ENCODE measurements around the gene ADAMTSL1.

ADAMTSL1 gene

DNA sequence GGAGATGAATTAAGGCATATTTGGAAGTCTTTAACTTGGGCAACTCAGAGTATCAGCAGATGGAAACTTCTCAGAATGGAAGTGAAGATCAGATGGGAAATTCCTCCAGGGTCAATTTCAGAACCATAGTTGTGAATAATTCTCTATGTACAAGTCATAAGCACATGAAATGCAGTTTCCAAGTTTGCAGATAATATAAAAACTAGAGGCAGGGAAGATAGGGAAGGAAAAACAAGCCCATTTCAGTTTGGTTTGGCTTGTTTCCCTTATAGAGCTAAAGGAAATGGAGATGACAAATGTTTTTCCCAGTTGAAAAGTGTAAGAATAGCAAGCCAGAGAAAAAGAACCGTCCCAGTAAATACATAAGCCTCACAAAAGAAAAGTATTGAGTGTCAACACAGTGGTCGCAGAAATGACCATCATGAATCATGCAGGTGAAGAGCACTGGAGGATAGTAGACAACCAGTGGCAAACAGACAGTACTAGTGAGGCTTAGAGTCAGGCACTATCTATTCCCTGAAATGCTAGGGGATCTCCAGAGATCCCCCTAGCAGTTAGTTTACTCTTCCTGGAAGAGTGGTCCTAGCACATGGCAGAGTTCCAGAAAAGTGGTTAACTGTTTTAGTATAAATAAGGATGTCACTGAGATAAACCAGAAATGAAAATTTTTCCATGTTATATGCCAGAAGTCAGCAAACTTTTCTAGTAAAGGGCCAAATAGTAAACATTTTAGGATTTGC, 313.1 kb downstream of the ADAMTSL1 start:
- no peak for DNase-seq

DNA sequence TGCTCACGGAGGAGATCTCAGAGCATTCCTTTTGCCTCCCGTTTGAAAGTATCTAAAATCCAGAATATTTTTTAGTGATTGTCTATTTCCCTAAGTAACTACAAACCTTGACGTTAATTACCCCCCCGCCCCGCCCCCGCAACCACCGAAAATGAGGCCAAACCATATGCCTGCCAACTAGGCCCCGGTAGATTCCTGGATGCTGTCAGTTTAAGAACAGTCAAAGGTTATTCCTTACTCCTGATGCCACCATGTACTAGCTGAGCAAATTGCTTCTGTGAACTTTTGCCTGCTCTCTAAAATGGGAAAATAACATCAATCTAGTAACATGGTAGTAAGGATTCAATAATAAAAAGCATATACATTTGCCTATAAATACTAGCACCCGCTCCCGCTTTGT, 314.3 kb downstream of the ADAMTSL1 start:
- no peak for DNase-seq

DNA sequence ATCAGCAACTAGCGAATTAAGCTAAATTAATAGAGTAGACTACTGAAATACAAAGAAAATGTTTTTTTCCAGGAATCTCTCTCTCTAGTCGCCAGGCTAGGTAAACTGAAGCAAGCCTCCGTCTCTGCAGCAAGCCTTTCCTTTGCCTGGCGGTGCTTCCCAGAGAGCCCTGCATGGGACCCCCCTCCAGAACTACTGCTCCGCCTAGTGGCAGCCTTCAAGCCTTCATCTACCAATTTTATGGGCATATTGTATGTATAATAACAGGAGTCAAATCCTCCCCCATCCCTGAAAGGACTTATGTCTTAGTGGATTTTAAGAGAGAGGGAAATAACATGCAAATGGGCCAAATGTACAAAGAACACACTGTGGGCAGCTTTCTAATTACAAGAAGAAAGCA, 317.1 kb downstream of the ADAMTSL1 start:
- DNase-seq, result no peak

- DNase-seq, result no peak
Observed at GRCh38 chr9:18793122-18793521, 319.2 kb downstream of the ADAMTSL1 start.

- DNase-seq, result peak; percentile 8 to 31
Observed at GRCh38 chr9:18795947-18796671, 322.2 kb downstream of the ADAMTSL1 start.

GRCh38 chr9:18796696-18797270, 322.8 kb downstream of the ADAMTSL1 start:
- no peak for DNase-seq

DNA sequence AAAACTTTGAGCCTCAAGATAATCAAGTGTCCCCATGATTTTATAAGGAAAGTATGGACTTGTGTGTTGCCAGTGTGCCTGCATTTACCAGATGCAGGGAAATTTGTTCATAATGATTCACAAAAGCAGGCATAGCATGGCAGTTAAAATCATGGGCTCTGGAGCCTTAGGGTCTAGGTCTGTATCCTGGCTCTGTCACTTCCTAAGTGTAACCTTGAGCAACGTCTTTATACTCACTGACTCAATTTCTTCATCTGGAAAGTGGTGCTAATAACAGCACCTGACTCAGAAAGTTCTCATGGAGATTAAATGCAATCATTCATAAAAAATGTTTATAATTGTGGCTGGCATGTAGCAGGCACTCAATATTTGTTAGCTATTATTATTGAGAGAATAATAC, 324.2 kb downstream of the ADAMTSL1 start:
- no peak for DNase-seq

- no peak for DNase-seq
Observed at GRCh38 chr9:18798508-18799290, 324.7 kb downstream of the ADAMTSL1 start.

DNA sequence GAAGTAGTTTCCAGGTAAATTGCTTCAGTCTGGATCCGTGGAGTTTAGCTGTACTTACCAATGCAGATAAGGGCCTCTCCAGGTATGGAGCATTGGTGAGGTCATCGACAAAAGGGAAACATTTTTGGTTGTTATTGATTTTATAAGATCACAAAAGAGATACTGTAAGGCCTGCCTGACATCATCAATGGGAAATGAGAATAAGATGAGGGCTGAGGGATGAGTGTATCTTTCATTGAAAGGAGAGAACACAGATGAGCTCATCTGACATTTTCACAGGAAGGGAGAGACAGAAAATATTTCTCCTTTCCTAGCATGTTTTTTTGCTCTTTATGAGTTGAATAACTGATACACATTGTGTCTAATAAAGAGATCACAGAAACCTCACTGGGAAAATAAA, 325.5 kb downstream of the ADAMTSL1 start:
- DNase-seq, result no peak

- no peak for DNase-seq
Observed at GRCh38 chr9:18800579-18800978, 326.6 kb downstream of the ADAMTSL1 start.

GRCh38 chr9:18805386-18805785, 331.4 kb downstream of the ADAMTSL1 start:
- no peak for DNase-seq

GRCh38 chr9:18806232-18807080, 332.5 kb downstream of the ADAMTSL1 start:
- DNase-seq, result no peak

- DNase-seq, result no peak
Observed at GRCh38 chr9:18810581-18810980, 336.6 kb downstream of the ADAMTSL1 start.

GRCh38 chr9:18811171-18811570, 337.2 kb downstream of the ADAMTSL1 start:
- DNase-seq, result no peak

GRCh38 chr9:18819418-18819817, 345.5 kb downstream of the ADAMTSL1 start:
- no peak for DNase-seq

- DNase-seq, result no peak
Observed at GRCh38 chr9:18820566-18821095, 346.7 kb downstream of the ADAMTSL1 start.

DNA sequence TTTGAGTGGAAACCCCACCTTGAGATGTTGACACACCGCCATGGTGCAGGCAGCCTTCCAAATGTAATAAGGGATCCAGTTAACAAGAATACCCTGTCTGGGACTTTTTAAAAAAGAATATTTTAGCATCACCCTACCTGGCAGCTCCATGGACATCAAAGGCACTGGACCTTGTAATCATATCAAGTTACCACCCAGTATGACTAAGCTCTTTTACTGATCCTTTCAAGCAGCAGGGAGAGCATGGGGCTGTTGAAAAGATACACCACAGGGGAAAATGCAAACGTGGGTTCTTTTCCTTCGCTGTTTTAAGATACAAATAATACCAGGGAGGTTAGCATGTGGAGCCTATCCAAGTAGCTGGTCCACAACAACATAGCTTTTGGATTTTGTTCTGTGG, 347.8 kb downstream of the ADAMTSL1 start:
- no peak for DNase-seq

GRCh38 chr9:18822850-18823249, 348.9 kb downstream of the ADAMTSL1 start:
- no peak for DNase-seq

GRCh38 chr9:18824095-18824666, 350.2 kb downstream of the ADAMTSL1 start:
- DNase-seq, result no peak

DNA sequence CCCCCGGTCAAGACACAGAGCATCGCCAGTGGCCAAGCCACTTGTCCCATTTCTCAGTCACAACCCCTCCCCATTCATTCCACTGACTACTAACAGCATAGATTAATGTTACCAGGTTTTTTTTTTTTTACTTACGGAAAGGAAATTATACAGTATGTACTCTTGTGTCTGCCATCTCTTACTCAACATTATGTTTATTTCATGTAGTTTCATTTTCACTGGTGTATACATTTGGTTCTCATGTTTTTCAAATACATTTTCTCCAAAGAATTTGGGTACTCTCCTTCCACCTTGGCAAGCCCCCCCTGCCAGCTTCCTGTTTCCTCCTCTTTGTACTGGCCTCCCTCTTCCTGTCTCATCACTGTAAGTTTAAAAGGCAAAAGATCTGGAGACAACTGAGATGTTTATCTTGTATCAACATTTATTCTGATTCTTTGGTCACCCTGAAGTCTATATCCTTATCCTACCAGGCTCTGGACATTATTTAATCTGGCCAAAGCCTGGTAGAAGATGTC, 351.8 kb downstream of the ADAMTSL1 start:
- DNase-seq, result no peak

DNA sequence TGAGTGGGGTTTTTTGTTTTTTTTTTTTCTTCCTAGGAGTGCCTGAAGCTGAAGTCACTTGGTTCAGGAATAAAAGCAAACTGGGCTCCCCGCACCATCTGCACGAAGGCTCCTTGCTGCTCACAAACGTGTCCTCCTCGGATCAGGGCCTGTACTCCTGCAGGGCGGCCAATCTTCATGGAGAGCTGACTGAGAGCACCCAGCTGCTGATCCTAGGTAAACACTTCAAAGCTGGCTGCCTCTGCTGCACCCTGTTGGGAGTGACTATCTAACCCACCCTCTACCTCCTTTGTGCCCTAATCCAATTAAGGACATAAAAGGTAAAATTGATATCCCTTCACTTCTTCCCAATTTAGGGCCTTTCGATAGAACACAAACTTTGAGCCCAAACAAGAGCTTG, 352.3 kb downstream of the ADAMTSL1 start:
- no peak for DNase-seq

Data from hippocampal formation (tissue), 2 donors.